Erythroblast (primary cell): Measurements from ENCODE around the gene APOC3.

Experiments used
- DNase-seq, 2 experiments: peaks; one replicate each; lab custom pipeline; 2025; lab: John Stamatoyannopoulos, UW
- GATA1 ChIP-seq: IDR thresholded peaks from 2 replicates; pipeline ENCODE4 v1.6.1; 2011; ENCODE audit warnings: low read depth, mild to moderate bottlenecking, control low read depth, low read length, moderate library complexity
- POLR2A ChIP-seq: IDR thresholded peaks from 2 replicates; pipeline ENCODE4 v1.6.1; 2011; ENCODE audit warnings: mild to moderate bottlenecking, low read length

APOC3 gene

GRCh38 chr11:116870054-116870453 lies 40.3 kb downstream of the APOC3 start:
- no peak for DNase-seq
- TF ChIP-seq POLR2A (no peak), GATA1 (no peak)

- TF ChIP-seq GATA1 (no peak), POLR2A (no peak)
- no peak for DNase-seq
Observed at GRCh38 chr11:116871248-116871647, 41.5 kb downstream of the APOC3 start.

- no peak for DNase-seq
- no peak for TF ChIP-seq GATA1
- no peak for TF ChIP-seq POLR2A
Observed at GRCh38 chr11:116873381-116873780, 43.7 kb downstream of the APOC3 start.

GRCh38 chr11:116874251-116874650 lies 44.5 kb downstream of the APOC3 start:
- TF ChIP-seq POLR2A (no peak), GATA1 (no peak)
- peak; percentile 5 to 8 for DNase-seq

GRCh38 chr11:116875194-116875593 lies 45.5 kb downstream of the APOC3 start:
- no peak for TF ChIP-seq POLR2A
- no peak for DNase-seq

GRCh38 chr11:116876656-116877055 lies 46.9 kb downstream of the APOC3 start:
- no peak for DNase-seq
- TF ChIP-seq POLR2A (no peak), GATA1 (no peak)

- TF ChIP-seq POLR2A: no peak
- TF ChIP-seq GATA1: no peak
- DNase-seq: peak; percentile 56 to 70
Observed at GRCh38 chr11:116879800-116880625, 50.3 kb downstream of the APOC3 start.

GRCh38 chr11:116881143-116881542 lies 51.4 kb downstream of the APOC3 start:
- TF ChIP-seq POLR2A (no peak), GATA1 (no peak)
- DNase-seq: no peak

- DNase-seq: no peak
- TF ChIP-seq POLR2A (no peak), GATA1 (no peak)
Observed at GRCh38 chr11:116882386-116882785, 52.7 kb downstream of the APOC3 start.
